GM23248 (cell line): ENCODE measurements around the gene CA11. TPM values are rescaled to one million over a fixed set of nuclear protein-coding genes. Genes with fewer than 3 reads are reported as not detected.

Experiments used
- DNase-seq: peaks from one replicate; pipeline ENCODE4 v3.0.0-alpha.2; 2015
- H2AFZ ChIP-seq: fragments of 200-600 bp; sonication (generic); 2 replicates; pipeline ENCODE4 v1.6.1; 2016; ENCODE audit warnings: antibody characterized with exemption
- H3F3A ChIP-seq: fragments of 200-600 bp; sonication (generic); 2 replicates; pipeline ENCODE4 v1.6.1; 2016; ENCODE audit warnings: mild to moderate bottlenecking, antibody characterized with exemption, mixed run types; ENCODE audit not compliant: insufficient read depth
- H3K27ac ChIP-seq: fragments of 200-600 bp; sonication (generic); 2 replicates; pipeline ENCODE4 v1.5.1; 2016; ENCODE audit warnings: mild to moderate bottlenecking
- H3K27me3 ChIP-seq: fragments of 200-600 bp; sonication (generic); replicated peaks from 2 replicates; pipeline ENCODE4 v1.6.1; 2016; ENCODE audit warnings: mild to moderate bottlenecking; ENCODE audit not compliant: insufficient read depth
- H3K36me3 ChIP-seq: fragments of 200-600 bp; sonication (generic); 2 replicates; pipeline ENCODE4 v1.6.1; 2016; ENCODE audit warnings: low read depth, mild to moderate bottlenecking
- H3K4me1 ChIP-seq: fragments of 200-600 bp; sonication (generic); 2 replicates; pipeline ENCODE4 v1.6.1; 2016; ENCODE audit warnings: mild to moderate bottlenecking; ENCODE audit not compliant: insufficient read depth
- H3K4me2 ChIP-seq: fragments of 200-600 bp; sonication (generic); one replicate; pipeline ENCODE4 v1.6.1; 2016; ENCODE audit warnings: mild to moderate bottlenecking; ENCODE audit not compliant: unreplicated experiment
- H3K4me3 ChIP-seq: fragments of 200-600 bp; sonication (generic); 2 replicates; pipeline ENCODE4 v1.5.1; 2016; ENCODE audit warnings: mild to moderate bottlenecking
- H3K79me2 ChIP-seq: fragments of 200-600 bp; sonication (generic); 2 replicates; pipeline ENCODE4 v1.6.1; 2016; ENCODE audit warnings: mild to moderate bottlenecking; ENCODE audit not compliant: insufficient read depth
- H3K9ac ChIP-seq: fragments of 200-600 bp; sonication (generic); 2 replicates; pipeline ENCODE4 v1.6.1; 2016; ENCODE audit warnings: mild to moderate bottlenecking
- H3K9me2 ChIP-seq: fragments of 200-600 bp; sonication (generic); 2 replicates; pipeline ENCODE4 v1.6.1; 2016; ENCODE audit warnings: mixed run types, mild to moderate bottlenecking, moderate library complexity; ENCODE audit not compliant: insufficient read depth
- H3K9me3 ChIP-seq: fragments of 200-600 bp; sonication (generic); one replicate; pipeline ENCODE4 v1.6.1; 2017; ENCODE audit warnings: low read depth
- H4K20me1 ChIP-seq: fragments of 200-600 bp; sonication (generic); 2 replicates; pipeline ENCODE4 v1.6.0; 2016; ENCODE audit not compliant: insufficient read depth
- EZH2 ChIP-seq: fragments of 200-600 bp; sonication (generic); IDR thresholded peaks from 2 replicates; pipeline ENCODE4 v1.6.1; 2018; ENCODE audit warnings: antibody characterized with exemption, mild to moderate bottlenecking; ENCODE audit not compliant: insufficient read depth, poor library complexity, severe bottlenecking
- EZH2phosphoT487 ChIP-seq: fragments of 200-600 bp; sonication (generic); IDR thresholded peaks from 2 replicates; pipeline ENCODE4 v1.6.1; 2018; ENCODE audit warnings: antibody characterized with exemption, moderate library complexity, mild to moderate bottlenecking, low read depth; ENCODE audit not compliant: insufficient read depth
- WGBS, 2 experiments: methylation state at CpG; one replicate each; pipeline ENCODE4 v1.1.6; 2015 to 2017; ENCODE audit warnings: low lambda C conversion rate in 2 of 2, low coverage in 1 of 2; ENCODE audit errors: missing lambda C conversion rate in 2 of 2; 5-methylcytosine and 5-hydroxymethylcytosine counted together
- in situ Hi-C: fragments of 300-500 bp; cut with MboI; formaldehyde crosslinking; loops from 2 replicates; pipeline ENCODE4 v1.15.0; 2020
- polyA plus RNA-seq: library from polyadenylated mRNA; unstranded; fragments of >200 nt; fragmentation: Nextera tagmentation; extraction: Ambion mirVana; gene quantifications from 2 replicates; pipeline ENCODE4 v1.2.1, GENCODE V29; 2016
- total RNA-seq: library from RNA; depleted of rRNA; stranded (reverse); fragments of >200 nt; shearing (Covaris generic); gene quantifications from 2 replicates; pipeline ENCODE4 v1.2.3, GENCODE V29; 2014; rRNA removed

The CA11 gene
- total and polyA plus RNA-seq, 2 experiments from 2014 or later, result 1.1 to 2.7 TPM

GRCh38 chr19:48596237-48596636, 49.8 kb downstream of the CA11 start:
- DNase-seq, result no peak
- WGBS, 2 experiments, result 93% methylated on average over 3 to 4 of the region's 4 CpGs
- no peaks in the 10 kb centered on the region for H3K36me3 ChIP-seq
- no peak overlapping the region for H3K4me2 ChIP-seq
- no peaks in the 10 kb centered on the region for H4K20me1 ChIP-seq
- no peaks in the 10 kb centered on the region for H3K9me3 ChIP-seq
- no peaks in the 10 kb centered on the region for H3K79me2 ChIP-seq
- H3K9ac ChIP-seq, result no peak overlapping the region
- no peaks in the 10 kb centered on the region for H3K4me1 ChIP-seq
- H3K4me3 ChIP-seq, result no peak overlapping the region
- H3K27ac ChIP-seq, result no peak overlapping the region
- TF ChIP-seq EZH2 (no peak), EZH2phosphoT487 (no peak)
- in situ Hi-C loops, result no loop called here
- no peaks in the 10 kb centered on the region; the same call in 1 of the 2 replicates for H3K27me3 ChIP-seq
- no peaks in the 10 kb centered on the region for H3F3A ChIP-seq
- H3K9me2 ChIP-seq, result no peaks in the 10 kb centered on the region
- no peak overlapping the region for H2AFZ ChIP-seq

DNA sequence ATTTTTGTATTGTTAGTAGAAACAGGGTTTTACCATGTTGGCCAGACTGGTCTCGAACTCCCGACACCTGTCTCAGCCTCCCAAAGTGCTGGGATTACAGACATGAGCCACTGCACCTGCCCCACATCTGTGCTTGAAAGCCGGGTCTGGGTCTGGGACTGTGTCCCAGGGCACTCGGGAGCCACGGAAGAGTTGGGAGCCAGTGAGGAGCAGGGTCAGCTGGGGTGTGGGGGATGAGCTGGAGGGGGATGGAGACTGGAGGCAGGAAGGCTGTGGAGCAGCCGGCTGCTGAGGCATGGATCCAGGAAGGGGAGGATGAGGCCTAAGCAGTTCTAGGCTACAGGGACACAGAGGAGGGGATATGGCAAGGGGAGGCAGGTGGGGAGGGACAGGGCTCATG, 50.2 kb downstream of the CA11 start:
- Histone ChIP-seq H3K4me2 (no peak overlapping the region), H3K9ac (no peak overlapping the region), H3F3A (no peaks in the 10 kb centered on the region), H3K9me3 (no peaks in the 10 kb centered on the region), H3K79me2 (no peaks in the 10 kb centered on the region), H3K4me3 (no peak overlapping the region), H3K27ac (no peak overlapping the region), H3K27me3 (no peaks in the 10 kb centered on the region; the same call in 1 of the 2 replicates), H3K4me1 (no peaks in the 10 kb centered on the region), H2AFZ (no peak overlapping the region), H4K20me1 (no peaks in the 10 kb centered on the region), H3K9me2 (no peaks in the 10 kb centered on the region), H3K36me3 (no peaks in the 10 kb centered on the region)
- WGBS, 2 experiments, result 45 to 58% methylated on average over 6 of the region's 6 CpGs
- no peak for DNase-seq
- TF ChIP-seq EZH2phosphoT487 (no peak), EZH2 (no peak)
- in situ Hi-C loops, result no loop called here

- Histone ChIP-seq H3K4me1 (no peaks in the 10 kb centered on the region), H3K79me2 (no peaks in the 10 kb centered on the region), H3K27me3 (no peaks in the 10 kb centered on the region; the same call in 1 of the 2 replicates), H3K4me3 (no peak overlapping the region), H4K20me1 (no peaks in the 10 kb centered on the region), H3F3A (no peaks in the 10 kb centered on the region), H3K9me2 (no peaks in the 10 kb centered on the region), H2AFZ (no peak overlapping the region), H3K36me3 (no peaks in the 10 kb centered on the region), H3K9ac (no peak overlapping the region), H3K9me3 (no peaks in the 10 kb centered on the region), H3K27ac (no peak overlapping the region), H3K4me2 (no peak overlapping the region)
- TF ChIP-seq EZH2phosphoT487 (no peak), EZH2 (no peak)
- WGBS, 2 experiments, result 89 to 94% methylated on average over 8 to 9 of the region's 9 CpGs
- in situ Hi-C loops, result no loop called here
- DNase-seq, result no peak
Measured at GRCh38 chr19:48595171-48595570, 50.8 kb downstream of the CA11 start.

- Histone ChIP-seq H3K9ac (no peak overlapping the region), H3K4me2 (no peak overlapping the region), H3F3A (peaks cover 9% of the 10 kb centered on the region), H3K9me2 (no peaks in the 10 kb centered on the region), H4K20me1 (no peaks in the 10 kb centered on the region), H3K4me1 (peaks cover 11% of the 10 kb centered on the region), H3K36me3 (no peaks in the 10 kb centered on the region), H3K27me3 (no peaks in the 10 kb centered on the region), H3K79me2 (no peaks in the 10 kb centered on the region), H3K27ac (no peak overlapping the region), H3K4me3 (no peak overlapping the region), H2AFZ (no peak overlapping the region), H3K9me3 (no peaks in the 10 kb centered on the region)
- in situ Hi-C loops, result no loop called here
- TF ChIP-seq EZH2phosphoT487 (no peak), EZH2 (no peak)
- 74 to 85% methylated on average over 5 of the region's 5 CpGs for WGBS, 2 experiments
- peak; percentile 54 for DNase-seq
Measured at GRCh38 chr19:48591021-48591420, 55.0 kb downstream of the CA11 start.

GRCh38 chr19:48588670-48589401, 57.2 kb downstream of the CA11 start:
- Histone ChIP-seq H3K9me2 (no peaks in the 10 kb centered on the region), H3K4me2 (peak overlapping the region; percentile 57), H3F3A (peaks cover 9% of the 10 kb centered on the region), H2AFZ (peak overlapping the region; percentile 68), H3K27ac (peak overlapping the region; percentile 46), H3K79me2 (no peaks in the 10 kb centered on the region), H3K27me3 (no peaks in the 10 kb centered on the region), H3K9me3 (no peaks in the 10 kb centered on the region), H3K4me1 (peaks cover 11% of the 10 kb centered on the region), H3K9ac (peak overlapping the region; percentile 51), H4K20me1 (no peaks in the 10 kb centered on the region), H3K4me3 (peak overlapping the region; percentile 60), H3K36me3 (no peaks in the 10 kb centered on the region)
- 5 to 7% methylated on average over 28 to 36 of the region's 36 CpGs for WGBS, 2 experiments
- in situ Hi-C loops, result no loop called here
- peak; percentile 94 for DNase-seq
- TF ChIP-seq EZH2, result no peak
- no peak for TF ChIP-seq EZH2phosphoT487

Other genes with a start within 250 kb of the CA11 start
- gene GRWD1, start 200.2 kb downstream of the CA11 start, total RNA-seq, result 36.6 and 38.7 TPM in 2 replicates
- 34.1 and 41.5 TPM in 2 replicates for gene GRWD1, start 200.2 kb downstream of the CA11 start, polyA plus RNA-seq
- 0.97 and 1.1 TPM in 2 replicates for gene KCNJ14, start 190.6 kb downstream of the CA11 start, total RNA-seq
- 0.47 and 0.48 TPM in 2 replicates for gene KCNJ14, start 190.6 kb downstream of the CA11 start, polyA plus RNA-seq
- 80.7 and 86.0 TPM in 2 replicates for gene CYTH2, start 176.8 kb downstream of the CA11 start, total RNA-seq
- 40.9 and 41.6 TPM in 2 replicates for gene CYTH2, start 176.8 kb downstream of the CA11 start, polyA plus RNA-seq
- gene LMTK3, start 134.4 kb downstream of the CA11 start, total RNA-seq, result 0.22 TPM in 1 of 2 replicates, not detected in the other
- not detected in 2 replicates for gene LMTK3, start 134.4 kb downstream of the CA11 start, polyA plus RNA-seq
- not detected in 2 replicates for gene SULT2B1, start 94.0 kb downstream of the CA11 start, total RNA-seq
- gene SULT2B1, start 94.0 kb downstream of the CA11 start, polyA plus RNA-seq, result not detected in 2 replicates
- not detected in 2 replicates for gene SPACA4, start 39.4 kb downstream of the CA11 start, total RNA-seq
- gene SPACA4, start 39.4 kb downstream of the CA11 start, polyA plus RNA-seq, result not detected in 2 replicates
- not detected in 2 replicates for gene FAM83E, start 31.1 kb downstream of the CA11 start, total RNA-seq
- gene FAM83E, start 31.1 kb downstream of the CA11 start, polyA plus RNA-seq, result not detected in 2 replicates
- 1,266 and 1,345 TPM in 2 replicates for gene RPL18, start 27.0 kb downstream of the CA11 start, total RNA-seq
- 659 and 663 TPM in 2 replicates for gene RPL18, start 27.0 kb downstream of the CA11 start, polyA plus RNA-seq
- 5.2 and 7.2 TPM in 2 replicates for gene SPHK2, start 26.7 kb downstream of the CA11 start, total RNA-seq
- gene SPHK2, start 26.7 kb downstream of the CA11 start, polyA plus RNA-seq, result 9.9 and 11.4 TPM in 2 replicates
- 5.9 and 6.7 TPM in 2 replicates for gene DBP, start 8.8 kb downstream of the CA11 start, total RNA-seq
- 3.3 and 3.7 TPM in 2 replicates for gene DBP, start 8.8 kb downstream of the CA11 start, polyA plus RNA-seq
- 0.32 TPM in 1 of 2 replicates, not detected in the other for gene NTN5, start 26.8 kb upstream of the CA11 start, total RNA-seq
- gene NTN5, start 26.8 kb upstream of the CA11 start, polyA plus RNA-seq, result not detected in 2 replicates
- not detected in 2 replicates for gene FUT2, start 49.8 kb upstream of the CA11 start, total RNA-seq
- 0.24 and 0.25 TPM in 2 replicates for gene FUT2, start 49.8 kb upstream of the CA11 start, polyA plus RNA-seq
- 0.22 TPM in 1 of 2 replicates, not detected in the other for gene MAMSTR, start 73.5 kb upstream of the CA11 start, total RNA-seq
- gene MAMSTR, start 73.5 kb upstream of the CA11 start, polyA plus RNA-seq, result 2.7 and 3.1 TPM in 2 replicates
- gene RASIP1, start 94.4 kb upstream of the CA11 start, total RNA-seq, result not detected in 2 replicates
- 0.09 and 0.44 TPM in 2 replicates for gene RASIP1, start 94.4 kb upstream of the CA11 start, polyA plus RNA-seq
- gene IZUMO1, start 100.7 kb upstream of the CA11 start, total RNA-seq, result not detected in 2 replicates
- gene IZUMO1, start 100.7 kb upstream of the CA11 start, polyA plus RNA-seq, result not detected in 2 replicates
- not detected in 2 replicates for gene FUT1, start 106.5 kb upstream of the CA11 start, total RNA-seq
- not detected in 2 replicates for gene FUT1, start 106.5 kb upstream of the CA11 start, polyA plus RNA-seq
- not detected in 2 replicates for gene FGF21, start 109.3 kb upstream of the CA11 start, total RNA-seq
- not detected in 2 replicates for gene FGF21, start 109.3 kb upstream of the CA11 start, polyA plus RNA-seq
- gene BCAT2, start 164.8 kb upstream of the CA11 start, total RNA-seq, result 29.7 and 34.7 TPM in 2 replicates
- gene BCAT2, start 164.8 kb upstream of the CA11 start, polyA plus RNA-seq, result 48.5 and 51.2 TPM in 2 replicates
- gene HSD17B14, start 190.3 kb upstream of the CA11 start, total RNA-seq, result 2.6 and 3.9 TPM in 2 replicates
- gene HSD17B14, start 190.3 kb upstream of the CA11 start, polyA plus RNA-seq, result 3.7 and 4.4 TPM in 2 replicates
- gene PLEKHA4, start 222.4 kb upstream of the CA11 start, total RNA-seq, result 12.3 and 14.2 TPM in 2 replicates
- gene PLEKHA4, start 222.4 kb upstream of the CA11 start, polyA plus RNA-seq, result 16.6 and 19.4 TPM in 2 replicates
- gene PPP1R15A, start 226.2 kb upstream of the CA11 start, total RNA-seq, result 63.8 and 71.3 TPM in 2 replicates
- 78.9 and 83.0 TPM in 2 replicates for gene PPP1R15A, start 226.2 kb upstream of the CA11 start, polyA plus RNA-seq